ENCODE results near the gene WNT7A. TPM values are rescaled to one million over a fixed set of nuclear protein-coding genes. Genes with fewer than 3 reads are reported as not detected.
"Not testable (repeated sequence)": the region's sequence is repeated elsewhere in the genome, so short reads cannot be mapped to it uniquely, and the experiment has no call there.

WNT7A gene
- total and polyA plus RNA-seq, 2 experiments from 2014 or later: not detected

GRCh38 chr3:13861461-13861860 lies 18.4 kb downstream of the WNT7A start:
- no peaks in the 10 kb centered on the region for H3K36me3 ChIP-seq (ENCODE audit: low read depth)
- H3K4me1 ChIP-seq (ENCODE audit: insufficient read depth): no peaks in the 10 kb centered on the region
- H3F3A ChIP-seq (ENCODE audit: insufficient read depth): no peaks in the 10 kb centered on the region
- H2AFZ ChIP-seq: no peak overlapping the region
- TF ChIP-seq EZH2phosphoT487 (IDR thresholded peaks at IDR 0.05; ENCODE audit: insufficient read depth, low read depth): no peak
- TF ChIP-seq EZH2 (IDR thresholded peaks at IDR 0.05; ENCODE audit: insufficient read depth, poor library complexity, severe bottlenecking): no peak
- H3K4me2 ChIP-seq (ENCODE audit: unreplicated experiment): no peak overlapping the region
- no peak overlapping the region for H3K9ac ChIP-seq
- H3K4me3 ChIP-seq: no peak overlapping the region
- no peaks in the 10 kb centered on the region for H3K9me3 ChIP-seq (ENCODE audit: low read depth)
- in situ Hi-C loops (cut with MboI): no loop called here
- no peaks in the 10 kb centered on the region for H3K9me2 ChIP-seq (ENCODE audit: insufficient read depth)
- no peaks in the 10 kb centered on the region for H3K79me2 ChIP-seq (ENCODE audit: insufficient read depth)
- no peak for DNase-seq
- no peaks in the 10 kb centered on the region for H4K20me1 ChIP-seq (ENCODE audit: insufficient read depth)
- no peak overlapping the region for H3K27ac ChIP-seq
- 27 to 36% methylated on average over 6 of the region's 6 CpGs for WGBS, 2 experiments (ENCODE audit: low coverage in 1 of 2, low lambda C conversion rate in 2 of 2, missing lambda C conversion rate in 2 of 2)
- H3K27me3 ChIP-seq (replicated peaks; ENCODE audit: insufficient read depth): peaks cover 11% of the 10 kb centered on the region

- Histone ChIP-seq H3K27ac (no peak overlapping the region), H3K36me3 (ENCODE audit: low read depth) (no peaks in the 10 kb centered on the region), H2AFZ (no peak overlapping the region), H3K4me3 (no peak overlapping the region), H3F3A (ENCODE audit: insufficient read depth) (no peaks in the 10 kb centered on the region), H3K9me2 (ENCODE audit: insufficient read depth) (no peaks in the 10 kb centered on the region), H3K4me2 (ENCODE audit: unreplicated experiment) (no peak overlapping the region), H4K20me1 (ENCODE audit: insufficient read depth) (no peaks in the 10 kb centered on the region), H3K4me1 (ENCODE audit: insufficient read depth) (no peaks in the 10 kb centered on the region), H3K9me3 (ENCODE audit: low read depth) (no peaks in the 10 kb centered on the region), H3K79me2 (ENCODE audit: insufficient read depth) (no peaks in the 10 kb centered on the region), H3K27me3 (replicated peaks; ENCODE audit: insufficient read depth) (peaks cover 11% of the 10 kb centered on the region), H3K9ac (no peak overlapping the region)
- DNase-seq: no peak
- 75% methylated on average over 1 of the region's 1 CpG for WGBS, 2 experiments (ENCODE audit: low coverage in 1 of 2, low lambda C conversion rate in 2 of 2, missing lambda C conversion rate in 2 of 2)
- in situ Hi-C loops (cut with MboI): no loop called here
- TF ChIP-seq EZH2phosphoT487 (IDR thresholded peaks at IDR 0.05; ENCODE audit: insufficient read depth, low read depth) (no peak), EZH2 (IDR thresholded peaks at IDR 0.05; ENCODE audit: insufficient read depth, poor library complexity, severe bottlenecking) (no peak)
These were observed 19.9 kb downstream of the WNT7A start for GRCh38 chr3:13860001-13860400.

- Histone ChIP-seq H3K9me3 (ENCODE audit: low read depth) (no peaks in the 10 kb centered on the region), H3F3A (ENCODE audit: insufficient read depth) (no peaks in the 10 kb centered on the region), H3K4me3 (no peak overlapping the region), H3K4me2 (ENCODE audit: unreplicated experiment) (no peak overlapping the region), H3K79me2 (ENCODE audit: insufficient read depth) (no peaks in the 10 kb centered on the region), H3K9ac (no peak overlapping the region), H3K27ac (no peak overlapping the region), H3K9me2 (ENCODE audit: insufficient read depth) (no peaks in the 10 kb centered on the region), H2AFZ (no peak overlapping the region), H4K20me1 (ENCODE audit: insufficient read depth) (no peaks in the 10 kb centered on the region), H3K4me1 (ENCODE audit: insufficient read depth) (no peaks in the 10 kb centered on the region), H3K36me3 (ENCODE audit: low read depth) (no peaks in the 10 kb centered on the region), H3K27me3 (replicated peaks; ENCODE audit: insufficient read depth) (peaks cover 11% of the 10 kb centered on the region)
- no peak for TF ChIP-seq EZH2phosphoT487 (IDR thresholded peaks at IDR 0.05; ENCODE audit: insufficient read depth, low read depth)
- TF ChIP-seq EZH2 (IDR thresholded peaks at IDR 0.05; ENCODE audit: insufficient read depth, poor library complexity, severe bottlenecking): no peak
- no peak for DNase-seq
- 31 to 33% methylated on average over 9 of the region's 9 CpGs for WGBS, 2 experiments (ENCODE audit: low coverage in 1 of 2, low lambda C conversion rate in 2 of 2, missing lambda C conversion rate in 2 of 2)
- in situ Hi-C loops (cut with MboI): no loop called here
These were observed 20.9 kb downstream of the WNT7A start for GRCh38 chr3:13858768-13859520.

- Histone ChIP-seq H3K9me3 (ENCODE audit: low read depth) (no peaks in the 10 kb centered on the region), H3K4me2 (ENCODE audit: unreplicated experiment) (no peak overlapping the region), H3K9ac (no peak overlapping the region), H3K36me3 (ENCODE audit: low read depth) (no peaks in the 10 kb centered on the region), H4K20me1 (ENCODE audit: insufficient read depth) (no peaks in the 10 kb centered on the region), H3K79me2 (ENCODE audit: insufficient read depth) (no peaks in the 10 kb centered on the region), H2AFZ (no peak overlapping the region), H3K27ac (no peak overlapping the region), H3K4me3 (no peak overlapping the region), H3K4me1 (ENCODE audit: insufficient read depth) (no peaks in the 10 kb centered on the region), H3F3A (ENCODE audit: insufficient read depth) (no peaks in the 10 kb centered on the region), H3K27me3 (replicated peaks; ENCODE audit: insufficient read depth) (peaks cover 11% of the 10 kb centered on the region; the same call in 1 of the 2 replicates), H3K9me2 (ENCODE audit: insufficient read depth) (no peaks in the 10 kb centered on the region)
- DNase-seq: no peak
- in situ Hi-C loops (cut with MboI): no loop called here
- 32 to 33% methylated on average over 6 of the region's 6 CpGs for WGBS, 2 experiments (ENCODE audit: low coverage in 1 of 2, low lambda C conversion rate in 2 of 2, missing lambda C conversion rate in 2 of 2)
- TF ChIP-seq EZH2 (IDR thresholded peaks at IDR 0.05; ENCODE audit: insufficient read depth, poor library complexity, severe bottlenecking) (no peak), EZH2phosphoT487 (IDR thresholded peaks at IDR 0.05; ENCODE audit: insufficient read depth, low read depth) (no peak)
These were observed 22.0 kb downstream of the WNT7A start for GRCh38 chr3:13857702-13858380.

- H3K79me2 ChIP-seq (ENCODE audit: insufficient read depth); H3K4me3 ChIP-seq; H3K9me2 ChIP-seq (ENCODE audit: insufficient read depth); H3K9ac ChIP-seq; H3F3A ChIP-seq (ENCODE audit: insufficient read depth); H3K36me3 ChIP-seq (ENCODE audit: low read depth); H3K4me1 ChIP-seq (ENCODE audit: insufficient read depth); H2AFZ ChIP-seq; H3K9me3 ChIP-seq (ENCODE audit: low read depth); H3K27me3 ChIP-seq (replicated peaks; ENCODE audit: insufficient read depth); in situ Hi-C loops (cut with MboI); H3K4me2 ChIP-seq (ENCODE audit: unreplicated experiment); H4K20me1 ChIP-seq (ENCODE audit: insufficient read depth); DNase-seq; H3K27ac ChIP-seq: not testable (repeated sequence)
- WGBS, 2 experiments (ENCODE audit: low coverage in 1 of 2, low lambda C conversion rate in 2 of 2, missing lambda C conversion rate in 2 of 2): 36 to 50% methylated on average over 1 of the region's 1 CpG
These were observed 23.2 kb downstream of the WNT7A start for GRCh38 chr3:13856628-13857027.
